Measurements from ENCODE around the gene CDH22.

CDH22 gene

GRCh38 chr20:46202766-46203509 is 105.4 kb downstream of the CDH22 start:
- H3K27ac ChIP-seq: no peak overlapping the region
- TF ChIP-seq CTCF (conservative IDR thresholded peaks at IDR 0.05; ENCODE audit: low read depth): no peak
- no peak for DNase-seq (ENCODE audit: low spot score)
- ChIA-PET CTCF (interaction anchor here (0.5 to 0.8 kb wide), 3 partner anchors 104 to 143 kb away, joined by 3 to 4 read pairs (median 3); no protein-coding TSS in a partner anchor), POLR2A (ENCODE audit: low non-redundant PET) (no interaction called here)

- DNase-seq (ENCODE audit: low spot score): no peak
- ChIA-PET CTCF (interaction anchor here (0.5 kb wide), 1 partner anchor 156 kb away, joined by 3 read pairs; no protein-coding TSS in a partner anchor), POLR2A (ENCODE audit: low non-redundant PET) (no interaction called here)
- no peak for TF ChIP-seq CTCF (conservative IDR thresholded peaks at IDR 0.05; ENCODE audit: low read depth)
- no peak overlapping the region for H3K27ac ChIP-seq
Measured at GRCh38 chr20:46200582-46201570, 107.4 kb downstream of the CDH22 start.

- no peak overlapping the region for H3K27ac ChIP-seq
- ChIA-PET POLR2A (ENCODE audit: low non-redundant PET) (interaction anchor here (0.6 kb wide), 1 partner anchor 161 kb away, joined by 3 read pairs; no protein-coding TSS in a partner anchor), CTCF (interaction anchor here (0.6 kb wide), 2 partner anchors 29 to 879 kb away, joined by 3 to 4 read pairs; no protein-coding TSS in a partner anchor)
- peak; percentile 45 for DNase-seq (ENCODE audit: low spot score)
- TF ChIP-seq CTCF (conservative IDR thresholded peaks at IDR 0.05; ENCODE audit: low read depth): no peak
Measured at GRCh38 chr20:46199198-46199597, 109.1 kb downstream of the CDH22 start.

GRCh38 chr20:46196990-46197389 is 111.3 kb downstream of the CDH22 start:
- DNase-seq (ENCODE audit: low spot score): no peak
- no peak overlapping the region for H3K27ac ChIP-seq
- POLR2A ChIA-PET (ENCODE audit: low non-redundant PET): interaction anchor here (0.6 kb wide), 1 partner anchor 87 kb away, joined by 3 read pairs; no protein-coding TSS in a partner anchor
- CTCF ChIA-PET: interaction anchor here (0.9 to 1.0 kb wide), 2 partner anchors 45 to 152 kb away, joined by 3 to 4 read pairs; no protein-coding TSS in a partner anchor
- TF ChIP-seq CTCF (conservative IDR thresholded peaks at IDR 0.05; ENCODE audit: low read depth): no peak

- ChIA-PET CTCF (interaction anchor here (0.6 kb wide), 1 partner anchor 367 kb away, joined by 3 read pairs; no protein-coding TSS in a partner anchor), POLR2A (ENCODE audit: low non-redundant PET) (no interaction called here)
Measured at GRCh38 chr20:46195264-46196036, 112.8 kb downstream of the CDH22 start.

More at GRCh38 chr20:46195264-46196036, 112.8 kb downstream of the CDH22 start:
- no peak for TF ChIP-seq CTCF (conservative IDR thresholded peaks at IDR 0.05; ENCODE audit: low read depth)
- DNase-seq (ENCODE audit: low spot score): no peak
- no peak overlapping the region for H3K27ac ChIP-seq
